Cardiac fibroblast (primary cell): ENCODE data around the gene PALLD.

ENCODE experiments used
- DNase-seq, 2 donors: peaks; one replicate each; pipeline versions ENCODE4 v3.0.0 to v3.0.0-alpha.2; 2010; ENCODE audit warnings: low read depth in 2 of 2
- H3K4me3 ChIP-seq, 2 donors: replicated peaks in 1 of 2; 1 replicate in 1 of 2; 2 replicates in 1 of 2; pipeline ENCODE4 v1.5.1; 2011; ENCODE audit warnings: low read depth in 2 of 2, low read length in 2 of 2, mild to moderate bottlenecking in 2 of 2, moderate library complexity in 1 of 2
- CTCF ChIP-seq: IDR thresholded peaks from one replicate; pipeline ENCODE4 v1.5.1; 2011; ENCODE audit warnings: low read depth, mild to moderate bottlenecking, low read length, inconsistent platforms

PALLD gene

GRCh38 chr4:168490711-168491110, 6.1 kb upstream of the PALLD start:
- DNase-seq = no peak
- TF ChIP-seq CTCF = no peak

DNA sequence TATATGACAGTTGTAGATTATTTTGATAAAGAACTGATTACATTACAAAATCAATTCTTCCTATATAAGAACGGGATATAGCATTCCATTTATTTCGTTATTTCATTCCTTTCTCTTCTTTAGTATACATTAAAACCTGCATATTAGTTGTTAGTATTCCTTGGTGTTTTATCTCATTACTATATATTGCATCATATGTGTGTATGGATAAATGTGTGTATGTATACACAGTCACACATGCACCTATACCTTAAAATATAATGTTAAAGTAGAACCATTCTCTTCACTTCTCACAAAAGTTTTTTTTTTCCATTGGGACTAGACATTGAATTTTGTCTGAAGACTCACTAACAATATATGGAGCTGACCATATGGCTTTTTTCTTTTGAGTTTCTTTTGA, 5.3 kb upstream of the PALLD start:
- no peak overlapping the region for H3K4me3 ChIP-seq
- no peak for TF ChIP-seq CTCF
- DNase-seq = no peak

More at GRCh38 chr4:168490711-168491110, 6.1 kb upstream of the PALLD start:
- H3K4me3 ChIP-seq = no peak overlapping the region

- TF ChIP-seq CTCF = no peak
- H3K4me3 ChIP-seq = no peak overlapping the region
- DNase-seq = no peak
Measured at GRCh38 chr4:168498251-168498650, 1.4 kb downstream of the PALLD start.

GRCh38 chr4:168499241-168499640, 2.4 kb downstream of the PALLD start:
- H3K4me3 ChIP-seq = no peak overlapping the region
- no peak for DNase-seq
- TF ChIP-seq CTCF = no peak

GRCh38 chr4:168501407-168501806, 4.6 kb downstream of the PALLD start:
- DNase-seq = no peak
- no peak for TF ChIP-seq CTCF
- no peak overlapping the region for H3K4me3 ChIP-seq

- TF ChIP-seq CTCF = no peak
- H3K4me3 ChIP-seq = no peak overlapping the region
- no peak for DNase-seq
Measured at GRCh38 chr4:168502861-168503260, 6.0 kb downstream of the PALLD start.

GRCh38 chr4:168503652-168504362, 7.0 kb downstream of the PALLD start:
- no peak for TF ChIP-seq CTCF
- peak; percentile 52 to 89 for DNase-seq
- no peak overlapping the region for H3K4me3 ChIP-seq
